K562 (cell line): Measurements from ENCODE around the gene ARHGAP42. TPM values are rescaled to one million over a fixed set of nuclear protein-coding genes. Genes with fewer than 3 reads are reported as not detected.

Experiments
- ATAC-seq: fragments of 200-7000 bp; cut with Tn5 transposase; 3 replicates; pipeline ENCODE4 v1.9.1; 2020; ENCODE audit warnings: moderate library complexity
- BruUV-seq: library from RNA; stranded (reverse); fragments of 400-500 nt; replicated peaks from 2 replicates; lab custom pipeline; 2021; lab: Mats Ljungman, UMichigan
- CTCF ChIA-PET: fragments of 300-600 bp; formaldehyde crosslinking; extraction: SDS; loops from one replicate; lab custom pipeline; 2021; ENCODE audit warnings: low intra/inter-chr PET ratio; lab: Yijun Ruan, JAX
- POLR2A ChIA-PET: fragments of 300-600, 350-650 bp; sonication (Branson Sonifier 250); formaldehyde crosslinking; extraction: SDS; loops from one replicate; lab custom pipeline; 2021; ENCODE audit warnings: antibody characterized with exemption, inconsistent platforms; lab: Yijun Ruan, JAX
- DNase-seq, 4 experiments: peaks; one replicate each; pipeline versions ENCODE4 v3.0.0 to v3.0.0-alpha.2; 2011 to 2018; ENCODE audit warnings: low spot score in 3 of 4, mixed read lengths in 3 of 4; ENCODE audit errors: extremely low read depth in 1 of 4
- FAIRE-seq: peaks from 2 replicates; lab custom pipeline; 2011; peaks lifted over from hg19 to GRCh38; lab: Jason Lieb, UNC
- H2AFZ ChIP-seq: 2 replicates; pipeline ENCODE4 v1.6.0; 2011; ENCODE audit warnings: low read depth, low read length, control low read depth, inconsistent platforms
- H3K27ac ChIP-seq: fragments of 200-600 bp; 3 replicates; pipeline ENCODE4 v1.8.0; 2011; ENCODE audit warnings: low read depth, mild to moderate bottlenecking, control low read depth, inconsistent platforms, low read length, moderate library complexity, mixed read lengths; ENCODE audit errors: extremely low read depth
- H3K27me3 ChIP-seq, 2 experiments: fragments of 300-600 bp in 1 of 2; 2 replicates in 1 of 2; 3 replicates in 1 of 2; pipeline versions ENCODE4 v1.6.0 to v1.8.0; 2011; ENCODE audit warnings: inconsistent platforms in 2 of 2, low read length in 2 of 2, mild to moderate bottlenecking in 1 of 2, mixed read lengths in 1 of 2, moderate library complexity in 1 of 2; ENCODE audit not compliant: control insufficient read depth in 2 of 2, insufficient read depth in 2 of 2
- H3K36me3 ChIP-seq: fragments of 300-600 bp; 3 replicates; pipeline ENCODE4 v1.8.0; 2011; ENCODE audit warnings: mild to moderate bottlenecking, low read length, inconsistent platforms; ENCODE audit not compliant: control insufficient read depth, insufficient read depth
- H3K4me1 ChIP-seq, 2 experiments: fragments of 200-600 bp in 1 of 2; replicated peaks in 1 of 2; 2 replicates in 1 of 2; 3 replicates in 1 of 2; pipeline versions ENCODE4 v1.5.1 to v1.8.0; 2011; ENCODE audit warnings: inconsistent platforms in 2 of 2, low read length in 2 of 2, mild to moderate bottlenecking in 1 of 2, mixed read lengths in 1 of 2, moderate library complexity in 1 of 2; ENCODE audit not compliant: control insufficient read depth in 2 of 2, insufficient read depth in 2 of 2
- H3K4me2 ChIP-seq: 2 replicates; pipeline ENCODE4 v1.6.1; 2011; ENCODE audit warnings: low read length, control low read depth, inconsistent platforms, mixed read lengths; ENCODE audit not compliant: insufficient read depth
- H3K4me3 ChIP-seq: fragments of 200-600 bp; sonication (generic), shearing (Covaris generic); 2 replicates; pipeline ENCODE4 v1.5.1; 2016; ENCODE audit warnings: control low read depth, inconsistent platforms
- H3K79me2 ChIP-seq: fragments of 200-600 bp; 3 replicates; pipeline ENCODE4 v1.8.0; 2011; ENCODE audit warnings: low read length, inconsistent platforms; ENCODE audit not compliant: control insufficient read depth, insufficient read depth
- H3K9ac ChIP-seq, 2 experiments: 2 replicates each; pipeline versions ENCODE4 v1.6.0 to v1.6.1; 2011; ENCODE audit warnings: low read depth in 2 of 2, low read length in 2 of 2, control low read depth in 1 of 2, inconsistent platforms in 1 of 2, mild to moderate bottlenecking in 1 of 2, mixed read lengths in 1 of 2; ENCODE audit not compliant: insufficient read depth in 1 of 2
- H3K9me1 ChIP-seq: one replicate; pipeline ENCODE4 v1.6.0; 2011; ENCODE audit warnings: inconsistent platforms, mild to moderate bottlenecking, low read length, moderate library complexity; ENCODE audit not compliant: control insufficient read depth, insufficient read depth
- H3K9me3 ChIP-seq: replicated peaks from 2 replicates; pipeline ENCODE4 v1.5.1; 2011; ENCODE audit warnings: low read depth, low read length, inconsistent platforms; ENCODE audit not compliant: control insufficient read depth, insufficient read depth
- H4K20me1 ChIP-seq: replicated peaks from 2 replicates; pipeline ENCODE4 v1.6.1; 2011; ENCODE audit warnings: low read length, inconsistent platforms, mixed read lengths; ENCODE audit not compliant: control insufficient read depth, insufficient read depth
- ARID1B ChIP-seq: fragments of 450-650 bp; IDR thresholded peaks from 2 replicates; pipeline ENCODE4 v1.6.1; 2016; ENCODE audit warnings: antibody characterized with exemption, mild to moderate bottlenecking, inconsistent platforms
- ATF3 ChIP-seq, 2 experiments: fragments of 450-650 bp in 1 of 2; sonication (generic) in 1 of 2; formaldehyde crosslinking in 1 of 2; IDR thresholded peaks in 1 of 2; conservative IDR thresholded peaks in 1 of 2; 2 replicates each; pipeline versions ENCODE4 v1.6.1 to v1.8.1; 2016 to 2023; ENCODE audit warnings: mild to moderate bottlenecking in 2 of 2, moderate library complexity in 2 of 2, inconsistent platforms in 1 of 2, missing genetic modification reagents in 1 of 2
- BCL6 ChIP-seq: fragments of 250-450 bp; sonication (Bioruptor Pico); IDR thresholded peaks from 2 replicates; pipeline ENCODE4 v1.4.0; 2020
- HDAC8 ChIP-seq: fragments of 450-650 bp; IDR thresholded peaks from 2 replicates; pipeline ENCODE4 v1.6.1; 2016; ENCODE audit warnings: mild to moderate bottlenecking, missing genetic modification characterization, moderate library complexity, missing compliant biosample characterization
- PATZ1 ChIP-seq: fragments of 250-450 bp; sonication (Bioruptor Pico); IDR thresholded peaks from 2 replicates; pipeline ENCODE4 v1.5.0; 2020; ENCODE audit warnings: mild to moderate bottlenecking, borderline replicate concordance
- PHTF2 ChIP-seq: fragments of 250-450 bp; sonication (Bioruptor Pico); IDR thresholded peaks from 2 replicates; pipeline ENCODE4 v1.5.0; 2021; ENCODE audit warnings: mild to moderate bottlenecking
- POLR3G ChIP-seq: IDR thresholded peaks from 2 replicates; pipeline ENCODE4 v1.6.1; 2011; ENCODE audit not compliant: insufficient read length, insufficient replicate concordance; ENCODE audit errors: extremely low read depth
- WGBS: fragments of 100-300 bp; shearing (Covaris generic); methylation state at CpG from one replicate; pipeline ENCODE4 v1.1.6; 2016; ENCODE audit warnings: low coverage, mixed read lengths; ENCODE audit not compliant: insufficient coverage; ENCODE audit errors: missing lambda C conversion rate; 5-methylcytosine and 5-hydroxymethylcytosine counted together
- in situ Hi-C: fragments of 300-500 bp; cut with MboI; formaldehyde crosslinking; loops from 4 replicates; pipeline ENCODE4 v1.15.0; 2018; ENCODE audit warnings: inconsistent platforms, mixed read lengths
- intact Hi-C: fragments of 100-400 bp; cut with micrococcal nuclease; formaldehyde crosslinking; loops from 2 replicates; pipeline ENCODE4 v1.14.2; 2022
- polyA plus RNA-seq, 8 experiments: library from polyadenylated mRNA; depleted of rRNA in 4 of 8; stranded (reverse) in 5 of 8; unstranded in 3 of 8; fragments of >200 nt; fragmentation: Nextera tagmentation in 2 of 8; fragmentation: Illumina TruSeq in 1 of 8; extraction: Ambion mirVana in 2 of 8; extraction: Trizol in 1 of 8; gene quantifications; 2 replicates each; pipeline versions ENCODE4 v1.2.1 to v1.2.3, GENCODE V29; 2011 to 2014; ENCODE audit warnings: inconsistent platforms in 1 of 8, missing spikeins in 1 of 8
- total RNA-seq, 7 experiments: library from RNA; depleted of rRNA in 6 of 7; stranded (reverse); fragments of >200 nt in 6 of 7; fragmentation: Illumina TruSeq in 2 of 7; extraction: Trizol in 2 of 7; gene quantifications; 2 replicates each; pipeline versions ENCODE4 v1.2.1 to v1.2.3, GENCODE V29; 2011 to 2021; ENCODE audit warnings: low replicate concordance in 1 of 7
- TF ChIP-seq, protein P1 (sequence below): sonication (generic); formaldehyde crosslinking; IDR thresholded peaks from 2 replicates; pipeline ENCODE4 v1.8.1; 2023; ENCODE audit warnings: missing genetic modification reagents, mild to moderate bottlenecking, borderline replicate concordance

Gene ARHGAP42
- total and polyA plus RNA-seq, 9 of the 15 experiments (the other 6 are each of a cell fraction or from before 2014, with no cell fraction given) = 0.95 to 6.1 (median 2.4) TPM

- H3K4me1 ChIP-seq = no peaks in the 10 kb centered on the region
- WGBS = 8% methylated on average over 2 of the region's 2 CpGs
- CTCF ChIA-PET = no interaction called here
- TF ChIP-seq BCL6 (no peak), PATZ1 (CRISPR knock-in tag) (no peak), HDAC8 (tag) (no peak), POLR3G (no peak), PHTF2 (CRISPR knock-in tag) (no peak), ATF3 (IDR thresholded peaks at IDR 0.05) (no peak), ATF3 (CRISPR knock-in tag; conservative IDR thresholded peaks at IDR 0.05) (no peak), ARID1B (no peak)
- TF ChIP-seq, protein P1, sequence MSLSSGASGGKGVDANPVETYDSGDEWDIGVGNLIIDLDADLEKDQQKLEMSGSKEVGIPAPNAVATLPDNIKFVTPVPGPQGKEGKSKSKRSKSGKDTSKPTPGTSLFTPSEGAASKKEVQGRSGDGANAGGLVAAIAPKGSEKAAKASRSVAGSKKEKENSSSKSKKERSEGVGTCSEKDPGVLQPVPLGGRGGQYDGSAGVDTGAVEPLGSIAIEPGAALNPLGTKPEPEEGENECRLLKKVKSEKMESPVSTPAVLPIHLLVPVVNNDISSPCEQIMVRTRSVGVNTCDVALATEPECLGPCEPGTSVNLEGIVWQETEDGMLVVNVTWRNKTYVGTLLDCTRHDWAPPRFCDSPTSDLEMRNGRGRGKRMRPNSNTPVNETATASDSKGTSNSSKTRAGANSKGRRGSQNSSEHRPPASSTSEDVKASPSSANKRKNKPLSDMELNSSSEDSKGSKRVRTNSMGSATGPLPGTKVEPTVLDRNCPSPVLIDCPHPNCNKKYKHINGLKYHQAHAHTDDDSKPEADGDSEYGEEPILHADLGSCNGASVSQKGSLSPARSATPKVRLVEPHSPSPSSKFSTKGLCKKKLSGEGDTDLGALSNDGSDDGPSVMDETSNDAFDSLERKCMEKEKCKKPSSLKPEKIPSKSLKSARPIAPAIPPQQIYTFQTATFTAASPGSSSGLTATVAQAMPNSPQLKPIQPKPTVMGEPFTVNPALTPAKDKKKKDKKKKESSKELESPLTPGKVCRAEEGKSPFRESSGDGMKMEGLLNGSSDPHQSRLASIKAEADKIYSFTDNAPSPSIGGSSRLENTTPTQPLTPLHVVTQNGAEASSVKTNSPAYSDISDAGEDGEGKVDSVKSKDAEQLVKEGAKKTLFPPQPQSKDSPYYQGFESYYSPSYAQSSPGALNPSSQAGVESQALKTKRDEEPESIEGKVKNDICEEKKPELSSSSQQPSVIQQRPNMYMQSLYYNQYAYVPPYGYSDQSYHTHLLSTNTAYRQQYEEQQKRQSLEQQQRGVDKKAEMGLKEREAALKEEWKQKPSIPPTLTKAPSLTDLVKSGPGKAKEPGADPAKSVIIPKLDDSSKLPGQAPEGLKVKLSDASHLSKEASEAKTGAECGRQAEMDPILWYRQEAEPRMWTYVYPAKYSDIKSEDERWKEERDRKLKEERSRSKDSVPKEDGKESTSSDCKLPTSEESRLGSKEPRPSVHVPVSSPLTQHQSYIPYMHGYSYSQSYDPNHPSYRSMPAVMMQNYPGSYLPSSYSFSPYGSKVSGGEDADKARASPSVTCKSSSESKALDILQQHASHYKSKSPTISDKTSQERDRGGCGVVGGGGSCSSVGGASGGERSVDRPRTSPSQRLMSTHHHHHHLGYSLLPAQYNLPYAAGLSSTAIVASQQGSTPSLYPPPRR = no peak
Observed at GRCh38 chr11:100740440-100740839, 53.4 kb downstream of the ARHGAP42 start.

More at GRCh38 chr11:100740440-100740839, 53.4 kb downstream of the ARHGAP42 start:
- Histone ChIP-seq H3K27ac (no peak overlapping the region), H3K4me3 (no peak overlapping the region), H3K9me1 (no peaks in the 10 kb centered on the region), H3K79me2 (no peaks in the 10 kb centered on the region), H3K36me3 (no peaks in the 10 kb centered on the region), H3K27me3 (no peaks in the 10 kb centered on the region), H3K9me3 (no peaks in the 10 kb centered on the region), H4K20me1 (no peaks in the 10 kb centered on the region), H3K4me2 (no peak overlapping the region), H2AFZ (no peak overlapping the region), H3K9ac (no peak overlapping the region)
- BruUV-seq = no TSS peak
- intact Hi-C loops (no loop called here), in situ Hi-C loops (no loop called here)
- no peak for ATAC-seq
- FAIRE-seq = no peak
- no peak for DNase-seq
- POLR2A ChIA-PET = no interaction called here
